Endothelial cell of umbilical vein (primary cell): ENCODE results near the gene MAPKBP1. TPM values are rescaled to one million over a fixed set of nuclear protein-coding genes. Genes with fewer than 3 reads are reported as not detected.

Source experiments
- BruUV-seq: library from RNA; stranded (reverse); fragments of 400-500 nt; replicated peaks from 2 replicates; lab custom pipeline; 2021; lab: Mats Ljungman, UMichigan
- CTCF ChIA-PET: fragments of 300-600, 350-600 bp; sonication (Branson Sonifier 250); formaldehyde crosslinking; loops from one replicate; lab custom pipeline; 2021; ENCODE audit warnings: antibody characterized with exemption, inconsistent platforms; lab: Charles Lee
- POLR2A ChIA-PET: fragments of 300-600, 350-600 bp; sonication (Branson Sonifier 250); formaldehyde crosslinking; loops from one replicate; lab custom pipeline; 2021; ENCODE audit warnings: antibody characterized with exemption, inconsistent platforms; lab: Charles Lee
- DNase-seq: peaks from one replicate; pipeline ENCODE4 v3.0.0-alpha.2; 2011; ENCODE audit warnings: low read depth, low spot score
- FAIRE-seq: peaks from 2 replicates; lab custom pipeline; 2011; peaks lifted over from hg19 to GRCh38; lab: Jason Lieb, UNC
- H2AFZ ChIP-seq: 2 replicates; pipeline ENCODE4 v1.6.0; 2012; ENCODE audit warnings: low read depth, low read length, control low read depth, inconsistent platforms
- H3K27ac ChIP-seq: 2 replicates; pipeline ENCODE4 v1.5.1; 2011; ENCODE audit warnings: low read depth, mild to moderate bottlenecking, control low read depth, low read length, moderate library complexity; ENCODE audit not compliant: insufficient read depth
- H3K27me3 ChIP-seq, 2 experiments: 2 replicates each; pipeline versions ENCODE4 v1.6.0 to v1.6.1; 2011; ENCODE audit warnings: low read length in 2 of 2, mixed read lengths in 1 of 2; ENCODE audit not compliant: control insufficient read depth in 2 of 2, insufficient read depth in 2 of 2
- H3K36me3 ChIP-seq, 2 experiments: 2 replicates in 1 of 2; 3 replicates in 1 of 2; pipeline ENCODE4 v1.5.1; 2011; ENCODE audit warnings: low read length in 2 of 2, mild to moderate bottlenecking in 1 of 2, moderate library complexity in 1 of 2; ENCODE audit not compliant: control insufficient read depth in 2 of 2, insufficient read depth in 2 of 2; ENCODE audit errors: extremely low read depth in 1 of 2
- H3K4me1 ChIP-seq: 3 replicates; pipeline ENCODE4 v1.5.1; 2011; ENCODE audit warnings: mild to moderate bottlenecking, low read length; ENCODE audit not compliant: control insufficient read depth, insufficient read depth; ENCODE audit errors: extremely low read depth
- H3K4me2 ChIP-seq: 2 replicates; pipeline ENCODE4 v1.6.1; 2011; ENCODE audit warnings: low read length, control low read depth, mixed read lengths; ENCODE audit not compliant: insufficient read depth
- H3K4me3 ChIP-seq, 3 experiments: fragments of 200-600 bp in 1 of 3; sonication (generic), shearing (Covaris generic) in 1 of 3; replicated peaks in 1 of 3; 2 replicates each; pipeline ENCODE4 v1.5.1; 2011 to 2016; ENCODE audit warnings: control low read depth in 3 of 3, low read length in 3 of 3, mild to moderate bottlenecking in 2 of 3, inconsistent platforms in 1 of 3, low read depth in 1 of 3, moderate library complexity in 1 of 3; ENCODE audit not compliant: insufficient read depth in 1 of 3
- H3K79me2 ChIP-seq: 2 replicates; pipeline ENCODE4 v1.6.0; 2012; ENCODE audit warnings: low read length, inconsistent platforms; ENCODE audit not compliant: control insufficient read depth, insufficient read depth
- H3K9ac ChIP-seq: replicated peaks from 2 replicates; pipeline ENCODE3; 2011; ENCODE audit warnings: low read length, control low read depth; ENCODE audit not compliant: insufficient read depth; ENCODE audit errors: extremely low read depth
- H3K9me1 ChIP-seq: replicated peaks from 3 replicates; pipeline ENCODE4 v1.6.0; 2011; ENCODE audit warnings: mild to moderate bottlenecking, low read length; ENCODE audit not compliant: control insufficient read depth, insufficient read depth; ENCODE audit errors: extremely low read depth
- H3K9me3 ChIP-seq: replicated peaks from 2 replicates; pipeline ENCODE4 v1.5.1; 2012; ENCODE audit warnings: low read length, inconsistent platforms; ENCODE audit not compliant: control insufficient read depth, insufficient read depth
- H4K20me1 ChIP-seq: replicated peaks from 2 replicates; pipeline ENCODE3; 2011; ENCODE audit warnings: mild to moderate bottlenecking, low read length; ENCODE audit not compliant: control insufficient read depth, insufficient read depth; ENCODE audit errors: extremely low read depth
- CTCF ChIP-seq, 2 donors: IDR thresholded peaks; 1 replicate in 1 of 2; 2 replicates in 1 of 2; pipeline ENCODE4 v1.5.1; 2011; ENCODE audit warnings: low read length in 2 of 2, mild to moderate bottlenecking in 2 of 2, moderate library complexity in 2 of 2, control low read depth in 1 of 2, inconsistent platforms in 1 of 2, low read depth in 1 of 2; ENCODE audit not compliant: insufficient read depth in 1 of 2; ENCODE audit errors: extremely low read depth in 1 of 2
- EZH2 ChIP-seq: IDR thresholded peaks from 2 replicates; pipeline ENCODE4 v1.6.1; 2012; ENCODE audit warnings: borderline replicate concordance, low read depth, mild to moderate bottlenecking, moderate library complexity, low read length, inconsistent platforms; ENCODE audit not compliant: severe bottlenecking
- FOS ChIP-seq: IDR thresholded peaks from 2 replicates; pipeline ENCODE4 v1.6.1; 2011; ENCODE audit warnings: mild to moderate bottlenecking, low read length, moderate library complexity, borderline replicate concordance; ENCODE audit not compliant: insufficient read depth
- GATA2 ChIP-seq: IDR thresholded peaks from 2 replicates; pipeline ENCODE4 v1.7.0; 2011; ENCODE audit warnings: low read depth, mild to moderate bottlenecking, moderate library complexity, mixed read lengths, low read length; ENCODE audit not compliant: insufficient read length, insufficient read depth
- JUN ChIP-seq: IDR thresholded peaks from 2 replicates; pipeline ENCODE4 v1.6.1; 2011; ENCODE audit warnings: borderline replicate concordance, low read depth; ENCODE audit not compliant: insufficient read length, insufficient read depth
- MAX ChIP-seq: IDR thresholded peaks from 2 replicates; pipeline ENCODE4 v1.6.1; 2011; ENCODE audit not compliant: insufficient read depth, insufficient read length
- MYC ChIP-seq: IDR thresholded peaks from one replicate; pipeline ENCODE4 v1.6.1; 2011; ENCODE audit warnings: mild to moderate bottlenecking, low read depth, low read length
- POLR2A ChIP-seq: IDR thresholded peaks from 2 replicates; pipeline ENCODE4 v1.6.1; 2012; ENCODE audit warnings: low read depth, mild to moderate bottlenecking, control low read depth, low read length
- POLR2AphosphoS5 ChIP-seq: IDR thresholded peaks from 2 replicates; pipeline ENCODE4 v1.6.1; 2012; ENCODE audit warnings: low read depth, mild to moderate bottlenecking, control low read depth, low read length, moderate library complexity; ENCODE audit not compliant: insufficient read depth
- dilution Hi-C: fragments of 300-500 bp; cut with MboI; formaldehyde crosslinking; loops from one replicate; pipeline ENCODE4 v1.15.0; 2019; ENCODE audit warnings: low sequenced_read_pairs; ENCODE audit not compliant: extremely low pct_ligation_motif_present
- intact Hi-C: fragments of 100-400 bp; cut with micrococcal nuclease; formaldehyde crosslinking; loops from one replicate; pipeline ENCODE4 v1.10.0; 2022
- polyA plus RNA-seq, 4 experiments: library from polyadenylated mRNA; depleted of rRNA in 3 of 4; stranded (reverse) in 3 of 4; unstranded in 1 of 4; fragments of >200 nt; gene quantifications; 2 replicates each; pipeline versions ENCODE4 v1.2.1 to v1.2.3, GENCODE V29; 2011 to 2012; ENCODE audit warnings: missing spikeins in 1 of 4
- total RNA-seq: library from RNA; stranded (reverse); gene quantifications from 2 replicates; pipeline ENCODE4 v1.2.3, GENCODE V29; 2021

Gene MAPKBP1
- total and polyA plus RNA-seq, 2 donors (not counting 3 experiments of a cell fraction or from before 2014, with no cell fraction given): 12.3 to 55.8 TPM

- H3K36me3 ChIP-seq: no peaks in the 10 kb centered on the region
- no peak overlapping the region for H2AFZ ChIP-seq
- intact Hi-C loops: no loop called here
- H3K4me1 ChIP-seq: peaks cover 55% of the 10 kb centered on the region
- no peak overlapping the region for H3K4me3 ChIP-seq
- no peaks in the 10 kb centered on the region for H3K9me3 ChIP-seq
- DNase-seq: peak; percentile 42
- H3K27me3 ChIP-seq: no peaks in the 10 kb centered on the region
- peak; percentile 8 for FAIRE-seq
- no peaks in the 10 kb centered on the region for H3K9me1 ChIP-seq
- TF ChIP-seq CTCF (IDR thresholded peaks at IDR 0.05; ENCODE audit: extremely low read depth in 1 of 2, insufficient read depth in 1 of 2, low read depth in 1 of 2, low read length in 2 of 2) (no peak), MAX (no peak), POLR2AphosphoS5 (no peak), JUN (no peak), POLR2A (no peak), MYC (no peak), GATA2 (no peak), FOS (no peak), EZH2 (no peak)
- H4K20me1 ChIP-seq: no peaks in the 10 kb centered on the region
- H3K27ac ChIP-seq: peak overlapping the region; percentile 38
- peak overlapping the region; percentile 36 for H3K4me2 ChIP-seq
- BruUV-seq: no TSS peak
- ChIA-PET POLR2A (interaction anchor here (0.6 kb wide), 1 partner anchor 14 kb away, joined by 3 read pairs; no protein-coding TSS in a partner anchor), CTCF (interaction anchor here (0.7 to 13.5 kb wide), 4 partner anchors 8 to 1637 kb away, joined by 3 to 754 read pairs (median 111); no protein-coding TSS in a partner anchor)
- H3K9ac ChIP-seq: no peak overlapping the region
- dilution Hi-C loops: no loop called here
- peaks cover 83% of the 10 kb centered on the region for H3K79me2 ChIP-seq
These were observed 6.0 kb downstream of the MAPKBP1 start for GRCh38 chr15:41780266-41780665.
